GM23338 (cell line): ENCODE measurements around the gene ARFIP2. TPM values are rescaled to one million over a fixed set of nuclear protein-coding genes. Genes with fewer than 3 reads are reported as not detected.

Source experiments
- ATAC-seq: fragments of 200-7000 bp; cut with Tn5 transposase; 3 replicates; pipeline ENCODE4 v1.9.1; 2020
- DNase-seq: peaks from one replicate; pipeline ENCODE4 v3.0.0-alpha.2; 2015; ENCODE audit warnings: low spot score
- H2AFZ ChIP-seq: fragments of 200-600 bp; sonication (generic); 2 replicates; pipeline ENCODE4 v1.8.0; 2016; ENCODE audit warnings: antibody characterized with exemption, mild to moderate bottlenecking, moderate library complexity
- H3F3A ChIP-seq: fragments of 200-600 bp; sonication (generic); replicated peaks from 2 replicates; pipeline ENCODE4 v1.8.0; 2017; ENCODE audit warnings: antibody characterized with exemption, mixed run types, low read depth
- H3K27ac ChIP-seq: fragments of 200-600 bp; sonication (generic); 2 replicates; pipeline ENCODE4 v1.6.1; 2016; ENCODE audit warnings: low read depth
- H3K27me3 ChIP-seq: fragments of 200-600 bp; sonication (generic); 2 replicates; pipeline ENCODE4 v1.8.0; 2016; ENCODE audit warnings: mild to moderate bottlenecking, mixed run types, moderate library complexity; ENCODE audit not compliant: insufficient read depth
- H3K36me3 ChIP-seq: fragments of 200-600 bp; sonication (generic); 2 replicates; pipeline ENCODE4 v1.8.0; 2016; ENCODE audit warnings: mild to moderate bottlenecking; ENCODE audit not compliant: insufficient read depth
- H3K4me1 ChIP-seq: fragments of 200-600 bp; sonication (generic); 2 replicates; pipeline ENCODE4 v1.8.0; 2016; ENCODE audit warnings: mild to moderate bottlenecking, moderate library complexity; ENCODE audit not compliant: insufficient read depth
- H3K4me2 ChIP-seq: fragments of 200-600 bp; sonication (generic); 2 replicates; pipeline ENCODE4 v1.7.1; 2017; ENCODE audit warnings: mixed run types
- H3K4me3 ChIP-seq: fragments of 200-600 bp; sonication (generic); 2 replicates; pipeline ENCODE4 v1.6.1; 2016; ENCODE audit warnings: mixed run types
- H3K79me2 ChIP-seq: fragments of 200-600 bp; sonication (generic); replicated peaks from 2 replicates; pipeline ENCODE4 v1.8.0; 2017; ENCODE audit warnings: mild to moderate bottlenecking; ENCODE audit not compliant: insufficient read depth
- H3K9me2 ChIP-seq: fragments of 200-600 bp; sonication (generic); 2 replicates; pipeline ENCODE4 v1.8.0; 2017; ENCODE audit not compliant: insufficient read depth
- H4K20me1 ChIP-seq: fragments of 200-600 bp; sonication (generic); replicated peaks from 2 replicates; pipeline ENCODE4 v1.8.0; 2017; ENCODE audit warnings: mild to moderate bottlenecking; ENCODE audit not compliant: insufficient read depth
- H3K27ac Mint-ChIP-seq: 2 replicates; pipeline ENCODE4 v1.8.0; 2020; ENCODE audit warnings: inconsistent platforms, mild to moderate bottlenecking, moderate library complexity, mixed read lengths
- H3K27me3 Mint-ChIP-seq: 3 replicates; pipeline ENCODE4 v1.8.0; 2022; ENCODE audit warnings: low read depth, mild to moderate bottlenecking, moderate library complexity, mixed read lengths, inconsistent platforms; ENCODE audit not compliant: insufficient read depth, poor library complexity
- H3K36me3 Mint-ChIP-seq: 3 replicates; pipeline ENCODE4 v1.8.0; 2021; ENCODE audit warnings: low read depth, mild to moderate bottlenecking, inconsistent platforms, moderate library complexity, mixed read lengths
- H3K4me1 Mint-ChIP-seq: 3 replicates; pipeline ENCODE4 v1.8.0; 2020; ENCODE audit warnings: mild to moderate bottlenecking, inconsistent platforms, mixed read lengths
- H3K4me3 Mint-ChIP-seq: 3 replicates; pipeline ENCODE4 v1.8.0; 2021; ENCODE audit warnings: moderate library complexity, mild to moderate bottlenecking, inconsistent platforms, mixed read lengths
- H3K9me3 Mint-ChIP-seq: 3 replicates; pipeline ENCODE4 v1.8.0; 2020; ENCODE audit warnings: moderate library complexity, mild to moderate bottlenecking, inconsistent platforms, mixed read lengths
- CTCF ChIP-seq, 2 experiments: fragments of 200-600 bp in 1 of 2; sonication (generic) in 1 of 2; conservative IDR thresholded peaks; 2 replicates each; pipeline versions ENCODE4 v1.5.1 to v1.6.1; 2016 to 2017; ENCODE audit warnings: antibody characterized with exemption in 2 of 2, low read depth in 2 of 2, mild to moderate bottlenecking in 2 of 2, moderate library complexity in 1 of 2
- ETS1 ChIP-seq: IDR thresholded peaks from 2 replicates; pipeline ENCODE4 v1.6.1; 2016; ENCODE audit warnings: antibody characterized with exemption
- JUNB ChIP-seq: IDR thresholded peaks from one replicate; pipeline ENCODE4 v1.6.1; 2016; ENCODE audit warnings: antibody characterized with exemption; ENCODE audit not compliant: unreplicated experiment
- POLR2AphosphoS5 ChIP-seq: IDR thresholded peaks from 2 replicates; pipeline ENCODE4 v1.6.1; 2016; ENCODE audit warnings: antibody characterized with exemption, low read depth
- REST ChIP-seq: IDR thresholded peaks from one replicate; pipeline ENCODE4 v1.6.1; 2018; ENCODE audit warnings: antibody characterized with exemption; ENCODE audit not compliant: unreplicated experiment
- STAT1 ChIP-seq: IDR thresholded peaks from one replicate; pipeline ENCODE4 v1.6.1; 2016; ENCODE audit warnings: antibody characterized with exemption; ENCODE audit not compliant: unreplicated experiment
- ZNF114 ChIP-seq: fragments of 250-450 bp; sonication (Bioruptor Pico); IDR thresholded peaks from 2 replicates; pipeline ENCODE4 v1.5.0; 2020; ENCODE audit warnings: mild to moderate bottlenecking, moderate library complexity
- ZNF331 ChIP-seq: fragments of 250-450 bp; sonication (Bioruptor Pico); IDR thresholded peaks from 2 replicates; pipeline ENCODE4 v1.5.0; 2020; ENCODE audit warnings: low read depth, mild to moderate bottlenecking, moderate library complexity
- polyA plus RNA-seq: library from polyadenylated mRNA; unstranded; fragments of >200 nt; fragmentation: Nextera tagmentation; extraction: Ambion mirVana; gene quantifications from 2 replicates; pipeline ENCODE4 v1.2.1, GENCODE V29; 2016
- total RNA-seq: library from RNA; depleted of rRNA; stranded (reverse); fragments of >200 nt; shearing (Covaris generic); gene quantifications from 2 replicates; pipeline ENCODE4 v1.2.3, GENCODE V29; 2014

The ARFIP2 gene
- total and polyA plus RNA-seq, 2 experiments from 2014 or later = 35.4 to 61.5 TPM

GRCh38 chr11:6440906-6441358, 40.2 kb downstream of the ARFIP2 start, which contains the start of gene HPX:
Gene HPX, minus strand, starts transcription at chr11:6440987. Its CDS starts 24 bp downstream, at chr11:6440963.
- Histone ChIP-seq H3K4me2 (no peak within 1 kb of the TSS), H3K9me2 (no peaks in the 10 kb centered on the region), H3K27ac (no peak within 1 kb of the TSS), H3F3A (no peaks in the 10 kb centered on the region), H3K36me3 (no peaks in the 10 kb centered on the region), H4K20me1 (no peaks in the 10 kb centered on the region), H3K27me3 (no peaks in the 10 kb centered on the region), H3K79me2 (no peaks in the 10 kb centered on the region), H2AFZ (no peak within 1 kb of the TSS), H3K4me3 (no peak within 1 kb of the TSS), H3K4me1 (no peaks in the 10 kb centered on the region)
- Mint-ChIP-seq H3K4me1 (no peaks in the 10 kb centered on the region), H3K27me3 (no peaks in the 10 kb centered on the region), H3K36me3 (no peaks in the 10 kb centered on the region), H3K9me3 (no peaks in the 10 kb centered on the region), H3K27ac (no peak within 1 kb of the TSS), H3K4me3 (no peak within 1 kb of the TSS)
- TF ChIP-seq STAT1 (no peak), JUNB (no peak), REST (no peak), ZNF114 (no peak), CTCF (conservative IDR thresholded peaks at IDR 0.05; ENCODE audit: low read depth in 2 of 2) (no peak)
- DNase-seq = no peak
- no peak for ATAC-seq

- Mint-ChIP-seq H3K4me3 (no peak overlapping the region), H3K36me3 (no peaks in the 10 kb centered on the region), H3K27ac (no peak overlapping the region), H3K9me3 (no peaks in the 10 kb centered on the region), H3K4me1 (no peaks in the 10 kb centered on the region), H3K27me3 (no peaks in the 10 kb centered on the region)
- H3K9me2 ChIP-seq = no peaks in the 10 kb centered on the region
- H4K20me1 ChIP-seq = no peaks in the 10 kb centered on the region
- ATAC-seq (peak; percentile 78), DNase-seq (peak; percentile 84)
- no peaks in the 10 kb centered on the region for H3K79me2 ChIP-seq
- H3K36me3 ChIP-seq = no peaks in the 10 kb centered on the region
- H3K4me3 ChIP-seq = no peak overlapping the region
- no peaks in the 10 kb centered on the region for H3F3A ChIP-seq
- H3K27me3 ChIP-seq = no peaks in the 10 kb centered on the region
- H2AFZ ChIP-seq = peak overlapping the region; percentile 89
- no peak for TF ChIP-seq ETS1
- peak; percentile 76 to 89 for TF ChIP-seq CTCF (conservative IDR thresholded peaks at IDR 0.05; ENCODE audit: low read depth in 2 of 2)
- TF ChIP-seq JUNB = no peak
- TF ChIP-seq ZNF331 (CRISPR knock-in tag) = no peak
- no peak for TF ChIP-seq POLR2AphosphoS5
- H3K27ac ChIP-seq = no peak overlapping the region
- H3K4me2 ChIP-seq = no peak overlapping the region
- no peaks in the 10 kb centered on the region for H3K4me1 ChIP-seq
Measured at GRCh38 chr11:6438979-6439571, 42.1 kb downstream of the ARFIP2 start.
